ENCODE results near the gene MLXIPL.
"Not testable (repeated sequence)": the region's sequence is repeated elsewhere in the genome, so short reads cannot be mapped to it uniquely, and the experiment has no call there.

MLXIPL gene

GRCh38 chr7:73645643-73646174 lies 21.4 kb upstream of the MLXIPL start:
- no peak for DNase-seq

GRCh38 chr7:73644688-73645286 lies 20.5 kb upstream of the MLXIPL start:
- no peak for DNase-seq

GRCh38 chr7:73642834-73643233 lies 18.5 kb upstream of the MLXIPL start:
- no peak for DNase-seq

- DNase-seq, result no peak
Measured at GRCh38 chr7:73638911-73639310, 14.6 kb upstream of the MLXIPL start.

- DNase-seq, result no peak
Measured at GRCh38 chr7:73635428-73636200, 11.3 kb upstream of the MLXIPL start.

- no peak for DNase-seq
Measured at GRCh38 chr7:73633844-73634243, 9.5 kb upstream of the MLXIPL start.

GRCh38 chr7:73633323-73633722 lies 9.0 kb upstream of the MLXIPL start:
- no peak for DNase-seq

GRCh38 chr7:73631558-73631957 lies 7.2 kb upstream of the MLXIPL start:
- no peak for DNase-seq

- no peak for DNase-seq
Measured at GRCh38 chr7:73628504-73628903, 4.2 kb upstream of the MLXIPL start.

- DNase-seq, result peak; percentile 33 to 76
Measured at GRCh38 chr7:73626814-73627213, 2.5 kb upstream of the MLXIPL start.

GRCh38 chr7:73625276-73625675 lies 954 bp upstream of the MLXIPL start:
- DNase-seq, result no peak

- no peak for DNase-seq
Measured at GRCh38 chr7:73624669-73625001, 313 bp upstream of the MLXIPL start.

- no peak for DNase-seq
Measured at GRCh38 chr7:73622909-73623797, 1.2 kb downstream of the MLXIPL start.

- no peak for DNase-seq
Measured at GRCh38 chr7:73622527-73622908, 1.8 kb downstream of the MLXIPL start.

GRCh38 chr7:73621168-73622063 lies 2.9 kb downstream of the MLXIPL start:
- no peak for DNase-seq

- DNase-seq, result not testable (repeated sequence)
Measured at GRCh38 chr7:73619394-73619793, 4.9 kb downstream of the MLXIPL start.

GRCh38 chr7:73618538-73618937 lies 5.8 kb downstream of the MLXIPL start:
- peak; percentile 73 to 87 for DNase-seq

- not testable (repeated sequence) for DNase-seq
Measured at GRCh38 chr7:73617520-73617919, 6.8 kb downstream of the MLXIPL start.

- peak; percentile 70 to 86 for DNase-seq
Measured at GRCh38 chr7:73615886-73616285, 8.4 kb downstream of the MLXIPL start.

- not testable (repeated sequence) for DNase-seq
Measured at GRCh38 chr7:73614937-73615336, 9.4 kb downstream of the MLXIPL start.

- DNase-seq, result no peak
Measured at GRCh38 chr7:73613954-73614735, 10.2 kb downstream of the MLXIPL start.

Measured in NCI-H524 (cell line).